ENCODE measurements around the gene NAT8.

NAT8 gene

GRCh38 chr2:73594251-73594650 is 48.0 kb downstream of the NAT8 start:
- no peak for DNase-seq (ENCODE audit: extremely low spot score)
- no peak for TF ChIP-seq BHLHE40 (IDR thresholded peaks at IDR 0.05; ENCODE audit: borderline replicate concordance)
- no peak for TF ChIP-seq ZNF384 (IDR thresholded peaks at IDR 0.05)
- no peak for TF ChIP-seq LEF1 (IDR thresholded peaks at IDR 0.05; ENCODE audit: borderline replicate concordance)
- TF ChIP-seq TARDBP (IDR thresholded peaks at IDR 0.05), result no peak
- TF ChIP-seq HDGF (IDR thresholded peaks at IDR 0.05; ENCODE audit: borderline replicate concordance), result no peak
- TF ChIP-seq FOXK2 (IDR thresholded peaks at IDR 0.05), result no peak
- no peak for TF ChIP-seq FOXM1 (IDR thresholded peaks at IDR 0.05; ENCODE audit: borderline replicate concordance)
- no peak for TF ChIP-seq ARNT (IDR thresholded peaks at IDR 0.05)
- TF ChIP-seq ELF4 (IDR thresholded peaks at IDR 0.05), result no peak
- TF ChIP-seq SUZ12 (IDR thresholded peaks at IDR 0.05), result no peak
- CTCF ChIA-PET, result no interaction called here
- POLR2A ChIA-PET, result no interaction called here

GRCh38 chr2:73593680-73594079 is 48.5 kb downstream of the NAT8 start:
- POLR2A ChIA-PET, result no interaction called here
- DNase-seq (ENCODE audit: extremely low spot score), result no peak
- CTCF ChIA-PET, result no interaction called here
- TF ChIP-seq CTBP1 (IDR thresholded peaks at IDR 0.05; ENCODE audit: borderline replicate concordance) (no peak), BHLHE40 (IDR thresholded peaks at IDR 0.05; ENCODE audit: borderline replicate concordance) (no peak), FOXK2 (IDR thresholded peaks at IDR 0.05) (no peak), L3MBTL2 (conservative IDR thresholded peaks at IDR 0.05) (no peak), ZNF384 (IDR thresholded peaks at IDR 0.05) (no peak)
